ENCODE measurements around the gene DBX1.

Gene DBX1

DNA sequence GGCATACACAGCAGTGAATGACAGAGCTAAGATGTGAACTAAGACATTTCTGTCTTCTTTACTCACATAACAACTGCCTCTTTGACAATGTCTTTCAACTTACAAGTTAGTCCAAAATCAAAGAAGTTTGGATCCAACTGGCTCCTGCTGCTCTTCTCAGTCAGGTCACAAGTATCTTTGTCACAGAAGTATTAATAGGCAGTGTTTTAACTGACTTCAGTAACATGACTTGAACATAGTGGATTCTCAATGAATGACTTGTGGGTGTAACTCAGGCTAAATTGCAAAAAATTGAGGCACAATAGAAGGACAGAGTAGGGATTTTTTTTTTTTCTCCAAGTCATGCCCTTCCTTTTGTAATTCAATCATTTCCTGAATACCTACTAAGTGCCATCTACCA lies 22.6 kb downstream of the DBX1 start:
- Histone ChIP-seq H4K20me1 (ENCODE audit: insufficient read depth, low read length, poor library complexity, severe bottlenecking) (no peaks in the 10 kb centered on the region), H3K9ac (ENCODE audit: low read depth, low read length, poor library complexity, severe bottlenecking) (no peak overlapping the region), H3K4me1 (ENCODE audit: insufficient read depth, low read length, poor library complexity, severe bottlenecking) (no peaks in the 10 kb centered on the region), H3K9me3 (ENCODE audit: insufficient read depth, low read depth, low read length) (no peaks in the 10 kb centered on the region), H3K27me3 (ENCODE audit: insufficient read depth, low read length, poor library complexity, severe bottlenecking) (no peaks in the 10 kb centered on the region), H3K79me2 (ENCODE audit: insufficient read depth, low read length) (no peaks in the 10 kb centered on the region), H3K9me2 (replicated peaks; ENCODE audit: low read depth, low read length) (no peaks in the 10 kb centered on the region), H3K4me3 (ENCODE audit: low read length, poor library complexity, severe bottlenecking) (no peak overlapping the region), H3F3A (ENCODE audit: low read depth) (no peaks in the 10 kb centered on the region), H3K4me2 (ENCODE audit: low read depth, low read length, poor library complexity, severe bottlenecking) (no peak overlapping the region), H2AFZ (ENCODE audit: low read length) (no peak overlapping the region), H3K36me3 (ENCODE audit: insufficient read depth, low read length) (no peaks in the 10 kb centered on the region)
- TF ChIP-seq EZH2phosphoT487 (IDR thresholded peaks at IDR 0.05; ENCODE audit: borderline replicate concordance) (no peak), CTCF (conservative IDR thresholded peaks at IDR 0.05; ENCODE audit: low read length) (no peak)

GRCh38 chr11:20134991-20135736 lies 25.1 kb downstream of the DBX1 start:
- no peaks in the 10 kb centered on the region for H3F3A ChIP-seq (ENCODE audit: low read depth)
- no peaks in the 10 kb centered on the region for H3K4me1 ChIP-seq (ENCODE audit: insufficient read depth, low read length, poor library complexity, severe bottlenecking)
- H3K9me2 ChIP-seq (replicated peaks; ENCODE audit: low read depth, low read length), result no peaks in the 10 kb centered on the region
- H2AFZ ChIP-seq (ENCODE audit: low read length), result no peak overlapping the region
- H3K9me3 ChIP-seq (ENCODE audit: insufficient read depth, low read depth, low read length), result no peaks in the 10 kb centered on the region
- no peaks in the 10 kb centered on the region for H3K36me3 ChIP-seq (ENCODE audit: insufficient read depth, low read length)
- no peak overlapping the region for H3K4me2 ChIP-seq (ENCODE audit: low read depth, low read length, poor library complexity, severe bottlenecking)
- H3K4me3 ChIP-seq (ENCODE audit: low read length, poor library complexity, severe bottlenecking), result no peak overlapping the region
- no peaks in the 10 kb centered on the region for H3K27me3 ChIP-seq (ENCODE audit: insufficient read depth, low read length, poor library complexity, severe bottlenecking)
- no peaks in the 10 kb centered on the region for H4K20me1 ChIP-seq (ENCODE audit: insufficient read depth, low read length, poor library complexity, severe bottlenecking)
- TF ChIP-seq CTCF (conservative IDR thresholded peaks at IDR 0.05; ENCODE audit: low read length) (no peak), EZH2phosphoT487 (IDR thresholded peaks at IDR 0.05; ENCODE audit: borderline replicate concordance) (no peak)
- no peak overlapping the region for H3K9ac ChIP-seq (ENCODE audit: low read depth, low read length, poor library complexity, severe bottlenecking)
- H3K79me2 ChIP-seq (ENCODE audit: insufficient read depth, low read length), result no peaks in the 10 kb centered on the region

- H3K9me2 ChIP-seq (replicated peaks; ENCODE audit: low read depth, low read length), result no peaks in the 10 kb centered on the region
- H3K4me1 ChIP-seq (ENCODE audit: insufficient read depth, low read length, poor library complexity, severe bottlenecking), result no peaks in the 10 kb centered on the region
- no peaks in the 10 kb centered on the region for H3K27me3 ChIP-seq (ENCODE audit: insufficient read depth, low read length, poor library complexity, severe bottlenecking)
- H3K79me2 ChIP-seq (ENCODE audit: insufficient read depth, low read length), result no peaks in the 10 kb centered on the region
- no peaks in the 10 kb centered on the region for H4K20me1 ChIP-seq (ENCODE audit: insufficient read depth, low read length, poor library complexity, severe bottlenecking)
- H2AFZ ChIP-seq (ENCODE audit: low read length), result peak overlapping the region; percentile 79
- H3K9ac ChIP-seq (ENCODE audit: low read depth, low read length, poor library complexity, severe bottlenecking), result no peak overlapping the region
- no peaks in the 10 kb centered on the region for H3K36me3 ChIP-seq (ENCODE audit: insufficient read depth, low read length)
- H3K9me3 ChIP-seq (ENCODE audit: insufficient read depth, low read depth, low read length), result no peaks in the 10 kb centered on the region
- H3K4me2 ChIP-seq (ENCODE audit: low read depth, low read length, poor library complexity, severe bottlenecking), result peak overlapping the region; percentile 33
- no peaks in the 10 kb centered on the region for H3F3A ChIP-seq (ENCODE audit: low read depth)
- TF ChIP-seq EZH2phosphoT487 (IDR thresholded peaks at IDR 0.05; ENCODE audit: borderline replicate concordance) (no peak), CTCF (conservative IDR thresholded peaks at IDR 0.05; ENCODE audit: low read length) (peak; percentile 16; the same call in 1 of the 2 replicates)
- no peak overlapping the region for H3K4me3 ChIP-seq (ENCODE audit: low read length, poor library complexity, severe bottlenecking)
Observed at GRCh38 chr11:20132667-20133039, 27.6 kb downstream of the DBX1 start.
